ENCODE results near the gene PYGM. TPM values are rescaled to one million over a fixed set of nuclear protein-coding genes. Genes with fewer than 3 reads are reported as not detected.

The PYGM gene
- total and polyA plus RNA-seq, 10 donors: 1.7 to 7.2 (median 4.2) TPM

GRCh38 chr11:64752175-64752970 is 7.4 kb downstream of the PYGM start:
- Histone ChIP-seq H3K9me3 (no peaks in the 10 kb centered on the region), H3K27ac (no peak overlapping the region), H3K4me3 (no peak overlapping the region), H3K4me1 (peaks cover 0 to 53% (median 6%) of the 10 kb centered on the region in 6 donors), H3K36me3 (peaks cover 0 to 47% (median 0%) of the 10 kb centered on the region in 6 donors), H3K27me3 (replicated peaks in 1 of 7) (no peaks in the 10 kb centered on the region)
- 73 to 82% (median 76%) methylated on average over 12 to 14 of the region's 14 CpGs for WGBS, 5 donors
- DNase-seq: peak; percentile 42
- TF ChIP-seq POLR2AphosphoS5 (IDR thresholded peaks at IDR 0.05): peak in 2 of 3 donors; percentile 38 to 44
- TF ChIP-seq POLR2A (IDR thresholded peaks at IDR 0.05): no peak
- TF ChIP-seq CTCF (IDR thresholded peaks at IDR 0.05 in 8 of 11, conservative IDR thresholded peaks at IDR 0.05 in 3 of 11): peak in 1 of 11 experiments; percentile 3
- intact Hi-C loops (cut with DNase I; ENCODE audit: low total_unique reads): no loop called here

- Histone ChIP-seq H3K4me3 (no peak overlapping the region), H3K27ac (no peak overlapping the region), H3K9me3 (no peaks in the 10 kb centered on the region), H3K4me1 (peaks cover 0 to 61% (median 9%) of the 10 kb centered on the region in 6 donors), H3K27me3 (replicated peaks in 1 of 7) (no peaks in the 10 kb centered on the region), H3K36me3 (peaks cover 0 to 47% (median 0%) of the 10 kb centered on the region in 6 donors)
- intact Hi-C loops (cut with DNase I; ENCODE audit: low total_unique reads): no loop called here
- no peak for TF ChIP-seq CTCF (IDR thresholded peaks at IDR 0.05 in 8 of 11, conservative IDR thresholded peaks at IDR 0.05 in 3 of 11)
- no peak for TF ChIP-seq POLR2A (IDR thresholded peaks at IDR 0.05)
- TF ChIP-seq POLR2AphosphoS5 (IDR thresholded peaks at IDR 0.05): no peak
- DNase-seq: no peak
- 95 to 97% (median 96%) methylated on average over 9 of the region's 9 CpGs for WGBS, 5 donors
Measured at GRCh38 chr11:64751580-64751979, 8.2 kb downstream of the PYGM start.

- Histone ChIP-seq H3K36me3 (peaks cover 0 to 47% (median 0%) of the 10 kb centered on the region in 6 donors), H3K4me1 (peaks cover 2 to 66% (median 13%) of the 10 kb centered on the region in 6 donors), H3K27ac (peak overlapping the region in 1 of 8 donors; percentile 18), H3K9me3 (no peaks in the 10 kb centered on the region), H3K4me3 (no peak overlapping the region), H3K27me3 (replicated peaks in 1 of 7) (no peaks in the 10 kb centered on the region)
- no peak for TF ChIP-seq CTCF (IDR thresholded peaks at IDR 0.05 in 8 of 11, conservative IDR thresholded peaks at IDR 0.05 in 3 of 11)
- peak; percentile 63 for DNase-seq
- whole genome bisulfite sequencing, 5 donors: 89 to 98% (median 93%) methylated on average over 5 to 9 of the region's 9 CpGs
- intact Hi-C loops (cut with DNase I; ENCODE audit: low total_unique reads): no loop called here
Measured at GRCh38 chr11:64751136-64751535, 8.6 kb downstream of the PYGM start.

- intact Hi-C loops (cut with DNase I; ENCODE audit: low total_unique reads): no loop called here
- TF ChIP-seq CTCF (IDR thresholded peaks at IDR 0.05 in 8 of 11, conservative IDR thresholded peaks at IDR 0.05 in 3 of 11) (peak in 1 of 11 experiments; percentile 12), POLR2A (IDR thresholded peaks at IDR 0.05) (no peak)
- Histone ChIP-seq H3K4me1 (peaks cover 6 to 72% (median 20%) of the 10 kb centered on the region in 6 donors), H3K27me3 (replicated peaks in 1 of 7) (no peaks in the 10 kb centered on the region), H3K9me3 (no peaks in the 10 kb centered on the region), H3K36me3 (peaks cover 0 to 47% (median 0%) of the 10 kb centered on the region in 6 donors), H3K4me3 (no peak overlapping the region), H3K27ac (peak overlapping the region in 1 of 8 donors; percentile 18)
- WGBS, 5 donors: 89 to 92% (median 91%) methylated on average over 13 of the region's 13 CpGs
- peak; percentile 73 for DNase-seq
Measured at GRCh38 chr11:64750361-64751054, 9.3 kb downstream of the PYGM start.
